RKO (cell line): ENCODE results near the gene PEAK1.

Experiments
- DNase-seq: peaks from one replicate; pipeline ENCODE4 v3.0.0-alpha.2; 2016; ENCODE audit warnings: low spot score

Gene PEAK1

GRCh38 chr15:77064063-77064462 is 355.8 kb downstream of the PEAK1 start:
- DNase-seq, result no peak

- no peak for DNase-seq
Measured at GRCh38 chr15:77063249-77063648, 356.7 kb downstream of the PEAK1 start.

- no peak for DNase-seq
Measured at GRCh38 chr15:77060546-77060945, 359.4 kb downstream of the PEAK1 start.

- DNase-seq, result no peak
Measured at GRCh38 chr15:77059786-77060361, 360.0 kb downstream of the PEAK1 start.

DNA sequence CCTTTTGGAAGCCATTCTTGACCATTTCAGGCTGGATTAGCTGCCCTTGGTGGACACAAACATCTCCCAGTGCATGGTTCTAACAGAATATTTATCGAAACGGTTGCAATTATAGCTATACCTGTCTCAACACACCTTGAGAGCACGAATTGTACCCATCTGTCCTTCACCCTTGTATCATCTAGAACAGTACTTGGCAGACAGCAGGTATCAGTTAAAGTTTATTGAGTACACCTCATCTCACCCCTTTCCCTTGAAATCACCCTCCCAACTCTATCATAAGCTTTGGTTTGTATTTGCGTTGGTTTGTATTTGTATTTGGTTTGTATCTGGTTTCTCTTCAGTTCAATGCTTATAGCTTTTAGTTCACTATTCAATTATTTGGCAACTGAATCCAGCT is 361.4 kb downstream of the PEAK1 start:
- no peak for DNase-seq

DNA sequence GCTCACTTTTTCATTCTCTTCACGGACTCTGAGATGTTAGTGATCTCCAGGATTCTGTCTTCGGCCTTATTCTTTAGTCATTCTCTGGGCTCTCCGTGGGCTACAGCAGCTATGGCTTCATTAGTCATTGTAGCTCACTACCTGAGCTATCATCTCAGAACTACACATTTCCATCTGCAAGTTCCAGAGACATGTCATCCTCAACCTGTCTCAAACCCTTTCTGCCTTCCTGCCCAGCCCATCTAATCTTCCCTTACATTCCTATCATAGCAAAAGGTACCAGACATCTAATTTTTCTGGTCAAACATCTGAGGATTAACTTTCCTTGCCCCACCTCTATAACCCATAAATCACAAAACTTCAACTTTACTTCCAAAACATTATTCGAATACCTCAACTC is 362.2 kb downstream of the PEAK1 start:
- no peak for DNase-seq

- DNase-seq, result no peak
Measured at GRCh38 chr15:77057072-77057471, 362.8 kb downstream of the PEAK1 start.

DNA sequence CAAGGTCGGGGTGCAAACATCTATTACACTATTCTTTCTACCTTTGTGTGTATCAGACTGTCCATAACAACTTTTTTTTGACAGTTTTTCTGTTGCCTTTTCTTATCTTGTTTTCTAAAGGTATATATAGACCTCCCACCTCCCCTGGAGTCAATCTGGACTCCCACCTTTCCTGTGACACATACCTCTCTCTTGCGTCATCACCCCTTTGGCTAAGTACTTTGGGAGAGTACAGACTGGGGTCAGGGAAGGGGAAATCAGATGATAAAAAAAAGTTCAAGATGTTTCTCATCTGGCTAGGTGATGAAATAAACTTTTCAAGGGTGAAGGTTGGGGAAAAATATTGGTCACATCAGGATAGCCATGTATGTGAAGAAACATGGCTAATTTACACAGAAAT is 366.2 kb downstream of the PEAK1 start:
- no peak for DNase-seq

GRCh38 chr15:77052556-77052955 is 367.3 kb downstream of the PEAK1 start:
- DNase-seq, result no peak
